ENCODE data around the gene MTA1.

MTA1 gene

GRCh38 chr14:105469456-105470349 lies 50.1 kb downstream of the MTA1 start:
- DNase-seq (ENCODE audit: low read depth, low spot score): no peak
- POLR2A ChIA-PET: no interaction called here
- CTCF ChIA-PET: interaction anchor here (0.9 to 4.1 kb wide), 4 partner anchors 12 to 54 kb away, joined by 3 to 40 read pairs (median 6); no protein-coding TSS in a partner anchor
- no peak overlapping the region for H3K4me3 ChIP-seq (ENCODE audit: low read depth, low read length)
- TF ChIP-seq CTCF (IDR thresholded peaks at IDR 0.05; ENCODE audit: insufficient read depth, low read length, missing control alignments): no peak

- no peak for TF ChIP-seq CTCF (IDR thresholded peaks at IDR 0.05; ENCODE audit: insufficient read depth, low read length, missing control alignments)
- CTCF ChIA-PET: interaction anchor here (1.4 to 4.1 kb wide), 2 partner anchors 11 to 19 kb away, joined by 6 to 40 read pairs; no protein-coding TSS in a partner anchor
- no peak overlapping the region for H3K4me3 ChIP-seq (ENCODE audit: low read depth, low read length)
- POLR2A ChIA-PET: no interaction called here
- DNase-seq (ENCODE audit: low read depth, low spot score): no peak
Measured at GRCh38 chr14:105470350-105471296, 51.0 kb downstream of the MTA1 start.

GRCh38 chr14:105471297-105471821 lies 51.7 kb downstream of the MTA1 start:
- no peak for DNase-seq (ENCODE audit: low read depth, low spot score)
- POLR2A ChIA-PET: no interaction called here
- CTCF ChIA-PET: interaction anchor here (1.0 to 4.1 kb wide), 3 partner anchors 10 to 19 kb away, joined by 3 to 40 read pairs (median 6); no protein-coding TSS in a partner anchor
- peak; percentile 10 for TF ChIP-seq CTCF (IDR thresholded peaks at IDR 0.05; ENCODE audit: insufficient read depth, low read length, missing control alignments)
- H3K4me3 ChIP-seq (ENCODE audit: low read depth, low read length): no peak overlapping the region

- no peak for TF ChIP-seq CTCF (IDR thresholded peaks at IDR 0.05; ENCODE audit: insufficient read depth, low read length, missing control alignments)
- DNase-seq (ENCODE audit: low read depth, low spot score): no peak
- no peak overlapping the region for H3K4me3 ChIP-seq (ENCODE audit: low read depth, low read length)
- CTCF ChIA-PET: interaction anchor here (1.0 to 4.1 kb wide), 2 partner anchors 10 to 12 kb away, joined by 3 to 40 read pairs; no protein-coding TSS in a partner anchor
- POLR2A ChIA-PET: no interaction called here
Measured at GRCh38 chr14:105471823-105472485, 52.3 kb downstream of the MTA1 start.

- H3K4me3 ChIP-seq (ENCODE audit: low read depth, low read length): no peak overlapping the region
- ChIA-PET CTCF (interaction anchor here (1.0 to 4.1 kb wide), 2 partner anchors 9 to 12 kb away, joined by 3 to 40 read pairs; no protein-coding TSS in a partner anchor), POLR2A (no interaction called here)
- no peak for TF ChIP-seq CTCF (IDR thresholded peaks at IDR 0.05; ENCODE audit: insufficient read depth, low read length, missing control alignments)
- DNase-seq (ENCODE audit: low read depth, low spot score): no peak
Measured at GRCh38 chr14:105472486-105472991, 52.9 kb downstream of the MTA1 start.
